Natural killer cell (primary cell): Measurements from ENCODE around the gene MYCL. TPM values are rescaled to one million over a fixed set of nuclear protein-coding genes. Genes with fewer than 3 reads are reported as not detected.

Experiments
- ATAC-seq, 3 donors: fragments of 150-1000 bp in 2 of 3; fragments of 200-7000 bp in 1 of 3; cut with Tn5 transposase; 1 replicate in 1 of 3; 2 replicates in 2 of 3; pipeline ENCODE4 v1.10.0; 2021; ENCODE audit warnings: mild to moderate bottlenecking in 2 of 3, moderate library complexity in 2 of 3
- DNase-seq, 2 donors: peaks; one replicate each; pipeline versions ENCODE4 v3.0.0 to v3.0.0-alpha.2; 2013 to 2021; ENCODE audit warnings: mixed read lengths in 1 of 2
- H3K27ac ChIP-seq: one replicate; pipeline ENCODE4 v1.5.1; 2013; ENCODE audit warnings: mild to moderate bottlenecking, low read length
- H3K27me3 ChIP-seq: one replicate; pipeline ENCODE4 v1.6.1; 2013; ENCODE audit warnings: low read length; ENCODE audit not compliant: control insufficient read depth, insufficient read depth
- H3K36me3 ChIP-seq: one replicate; pipeline ENCODE4 v1.6.1; 2013; ENCODE audit warnings: low read length; ENCODE audit not compliant: control insufficient read depth, insufficient read depth
- H3K4me1 ChIP-seq: one replicate; pipeline ENCODE4 v1.6.1; 2013; ENCODE audit warnings: low read length; ENCODE audit not compliant: control insufficient read depth, insufficient read depth
- H3K4me3 ChIP-seq: one replicate; pipeline ENCODE4 v1.5.1; 2013; ENCODE audit warnings: low read length
- H3K9me3 ChIP-seq: one replicate; pipeline ENCODE4 v1.6.1; 2013; ENCODE audit warnings: low read length; ENCODE audit not compliant: control insufficient read depth, insufficient read depth
- H3K27ac Mint-ChIP-seq, 2 donors: one replicate each; pipeline ENCODE4 v1.8.0; 2022; ENCODE audit warnings: mild to moderate bottlenecking in 2 of 2, mixed read lengths in 2 of 2, moderate library complexity in 1 of 2
- H3K27me3 Mint-ChIP-seq, 2 donors: one replicate each; pipeline ENCODE4 v1.8.0; 2022; ENCODE audit warnings: low read depth in 2 of 2, mixed read lengths in 2 of 2
- H3K36me3 Mint-ChIP-seq: one replicate; pipeline ENCODE4 v1.8.0; 2022; ENCODE audit warnings: mixed read lengths
- H3K4me1 Mint-ChIP-seq, 2 donors: one replicate each; pipeline ENCODE4 v1.8.0; 2022; ENCODE audit warnings: mixed read lengths in 2 of 2
- H3K4me3 Mint-ChIP-seq: one replicate; pipeline ENCODE4 v1.8.0; 2022; ENCODE audit warnings: mild to moderate bottlenecking, moderate library complexity, mixed read lengths
- H3K9me3 Mint-ChIP-seq, 2 donors: one replicate each; pipeline ENCODE4 v1.8.0; 2022; ENCODE audit warnings: mixed read lengths in 2 of 2
- WGBS: methylation state at CpG from one replicate; pipeline ENCODE4 v1.1.7; 2013; ENCODE audit warnings: missing lambda C conversion rate; ENCODE audit not compliant: insufficient coverage; 5-methylcytosine and 5-hydroxymethylcytosine counted together
- intact Hi-C: fragments of 100-400 bp; cut with micrococcal nuclease; formaldehyde crosslinking; loops from one replicate; pipeline ENCODE4 v1.14.2; 2022
- total RNA-seq, 4 donors: library from RNA; stranded (reverse); fragments of 120-200 nt in 1 of 4; gene quantifications; one replicate each; pipeline versions ENCODE4 v1.2.3 to v1.2.4, GENCODE V29; 2013 to 2022
- TF ChIP-seq, protein P1 (sequence below): fragments of 200-600 bp; IDR thresholded peaks from one replicate; pipeline ENCODE4 v1.8.0; 2022; ENCODE audit warnings: antibody characterized with exemption

The MYCL gene
- total RNA-seq, 3 donors from 2014 or later (not counting 1 experiment from before 2014, with no cell fraction given) = 0.70 to 1.9 (median 0.92) TPM

GRCh38 chr1:39946216-39946615 lies 44.5 kb upstream of the MYCL start:
- Mint-ChIP-seq H3K36me3 (no peaks in the 10 kb centered on the region), H3K27ac (no peak overlapping the region), H3K9me3 (no peaks in the 10 kb centered on the region), H3K27me3 (peaks cover 0 to 4% of the 10 kb centered on the region in 2 donors), H3K4me3 (no peak overlapping the region), H3K4me1 (no peaks in the 10 kb centered on the region)
- ATAC-seq = no peak
- Histone ChIP-seq H3K27ac (no peak overlapping the region), H3K36me3 (no peaks in the 10 kb centered on the region), H3K9me3 (no peaks in the 10 kb centered on the region), H3K4me3 (no peak overlapping the region), H3K27me3 (no peaks in the 10 kb centered on the region), H3K4me1 (peaks cover 3% of the 10 kb centered on the region)
- 60% methylated on average over 4 of the region's 4 CpGs for WGBS
- TF ChIP-seq, protein P1, sequence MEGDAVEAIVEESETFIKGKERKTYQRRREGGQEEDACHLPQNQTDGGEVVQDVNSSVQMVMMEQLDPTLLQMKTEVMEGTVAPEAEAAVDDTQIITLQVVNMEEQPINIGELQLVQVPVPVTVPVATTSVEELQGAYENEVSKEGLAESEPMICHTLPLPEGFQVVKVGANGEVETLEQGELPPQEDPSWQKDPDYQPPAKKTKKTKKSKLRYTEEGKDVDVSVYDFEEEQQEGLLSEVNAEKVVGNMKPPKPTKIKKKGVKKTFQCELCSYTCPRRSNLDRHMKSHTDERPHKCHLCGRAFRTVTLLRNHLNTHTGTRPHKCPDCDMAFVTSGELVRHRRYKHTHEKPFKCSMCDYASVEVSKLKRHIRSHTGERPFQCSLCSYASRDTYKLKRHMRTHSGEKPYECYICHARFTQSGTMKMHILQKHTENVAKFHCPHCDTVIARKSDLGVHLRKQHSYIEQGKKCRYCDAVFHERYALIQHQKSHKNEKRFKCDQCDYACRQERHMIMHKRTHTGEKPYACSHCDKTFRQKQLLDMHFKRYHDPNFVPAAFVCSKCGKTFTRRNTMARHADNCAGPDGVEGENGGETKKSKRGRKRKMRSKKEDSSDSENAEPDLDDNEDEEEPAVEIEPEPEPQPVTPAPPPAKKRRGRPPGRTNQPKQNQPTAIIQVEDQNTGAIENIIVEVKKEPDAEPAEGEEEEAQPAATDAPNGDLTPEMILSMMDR = no peak
- intact Hi-C loops = no loop called here
- no peak for DNase-seq

DNA sequence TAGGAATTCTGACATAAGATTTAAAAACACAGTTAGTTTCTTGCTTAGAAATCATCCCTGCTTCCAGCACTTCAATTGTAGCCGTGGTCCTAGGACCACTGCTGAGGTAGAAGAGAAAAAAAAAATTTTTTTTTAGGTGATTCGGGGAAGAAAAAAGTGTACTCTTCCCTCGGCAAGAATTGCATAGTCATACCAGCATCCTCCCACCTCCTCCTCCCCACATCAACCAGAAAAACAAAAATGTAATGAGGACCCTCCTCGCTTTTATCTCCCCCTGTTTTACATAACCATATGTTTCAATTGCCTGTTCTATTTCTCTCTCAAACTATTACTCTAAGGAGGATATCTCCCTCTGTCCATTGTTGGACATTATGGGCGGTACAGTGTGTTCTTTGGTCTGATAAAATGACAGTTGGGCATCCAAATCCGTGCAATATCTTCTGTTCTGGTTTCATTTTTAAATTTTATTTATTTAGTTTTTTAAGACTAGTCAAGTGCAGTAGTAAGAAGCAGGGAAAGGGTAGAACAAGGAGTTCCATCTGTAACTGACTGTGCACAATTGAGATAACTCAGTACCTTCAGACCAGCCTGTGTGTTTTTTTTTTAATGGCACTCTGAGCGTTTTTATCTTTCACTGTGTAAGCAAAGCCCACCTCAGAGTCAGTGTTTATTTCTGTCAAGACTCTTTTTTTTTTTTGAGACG lies 42.8 kb upstream of the MYCL start:
- Histone ChIP-seq H3K4me1 (peaks cover 3% of the 10 kb centered on the region), H3K4me3 (no peak overlapping the region), H3K9me3 (no peaks in the 10 kb centered on the region), H3K27ac (no peak overlapping the region), H3K27me3 (no peaks in the 10 kb centered on the region), H3K36me3 (no peaks in the 10 kb centered on the region)
- WGBS = 45% methylated on average over 7 of the region's 8 CpGs
- H3K9me3 Mint-ChIP-seq = no peaks in the 10 kb centered on the region
- no peaks in the 10 kb centered on the region for H3K36me3 Mint-ChIP-seq
- no peaks in the 10 kb centered on the region for H3K4me1 Mint-ChIP-seq
- intact Hi-C loops = no loop called here
- DNase-seq = no peak
- TF ChIP-seq, protein P1 = no peak
- ATAC-seq = no peak
- H3K4me3 Mint-ChIP-seq = no peak overlapping the region
- no peak overlapping the region for H3K27ac Mint-ChIP-seq
- peaks cover 0 to 4% of the 10 kb centered on the region in 2 donors for H3K27me3 Mint-ChIP-seq

DNA sequence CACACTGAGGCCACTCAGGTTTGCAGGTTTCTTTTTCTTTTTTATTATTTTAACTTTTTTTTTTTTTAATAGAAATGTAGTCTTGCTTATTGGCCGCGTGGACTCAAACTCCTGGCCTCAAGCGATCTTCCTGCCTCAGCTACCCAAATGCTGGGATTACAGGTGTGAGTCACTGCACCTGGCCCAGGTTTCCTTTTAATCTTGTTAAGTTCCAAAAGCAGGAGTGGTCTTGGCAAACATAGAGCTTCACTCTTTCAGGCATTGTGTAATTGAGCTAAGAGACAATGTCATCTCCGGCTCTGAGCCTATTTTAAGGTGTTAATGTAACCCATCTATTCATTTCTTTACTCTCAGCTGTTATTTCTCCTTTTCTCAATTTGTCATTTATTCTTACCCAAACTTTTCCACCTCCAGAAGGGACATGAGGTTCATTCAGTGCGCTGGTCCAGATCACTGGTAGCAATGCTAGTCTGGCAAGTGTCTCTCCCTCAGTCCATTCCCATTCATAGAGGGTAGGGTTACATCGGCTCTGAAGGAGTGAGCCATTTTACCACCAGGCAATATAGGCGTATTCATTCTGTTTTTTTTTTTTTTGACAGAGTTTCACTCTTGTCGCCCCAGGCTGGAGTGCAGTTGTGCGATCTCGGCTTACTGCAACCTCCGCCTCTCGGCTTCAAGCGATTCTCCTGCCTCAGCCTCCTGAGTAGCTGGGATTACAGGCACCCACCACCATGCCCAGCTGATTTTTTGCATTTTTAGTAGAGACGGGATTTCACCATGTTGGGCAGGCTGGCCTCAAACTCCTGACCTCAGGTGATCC lies 42.0 kb upstream of the MYCL start:
- Histone ChIP-seq H3K27ac (no peak overlapping the region), H3K36me3 (no peaks in the 10 kb centered on the region), H3K4me3 (no peak overlapping the region), H3K27me3 (no peaks in the 10 kb centered on the region), H3K4me1 (peaks cover 3% of the 10 kb centered on the region), H3K9me3 (no peaks in the 10 kb centered on the region)
- Mint-ChIP-seq H3K27me3 (peaks cover 0 to 4% of the 10 kb centered on the region in 2 donors), H3K27ac (no peak overlapping the region), H3K9me3 (no peaks in the 10 kb centered on the region), H3K4me1 (no peaks in the 10 kb centered on the region), H3K36me3 (no peaks in the 10 kb centered on the region), H3K4me3 (no peak overlapping the region)
- intact Hi-C loops = no loop called here
- 98% methylated on average over 14 of the region's 14 CpGs for WGBS
- TF ChIP-seq, protein P1 = no peak
- DNase-seq (no peak), ATAC-seq (no peak)
